NOMO-1 treated with DMSO at 0.1 percent for 48 hours (cell line): ENCODE results near the gene ZDHHC3.

ENCODE experiments used
- DNase-seq: peaks from one replicate; lab custom pipeline; 2025; ENCODE audit not compliant: unreplicated experiment; lab: John Stamatoyannopoulos, UW

ZDHHC3 gene

GRCh38 chr3:44930911-44931310, 45.1 kb downstream of the ZDHHC3 start:
- no peak for DNase-seq

- no peak for DNase-seq
Measured at GRCh38 chr3:44929782-44930181, 46.2 kb downstream of the ZDHHC3 start.

GRCh38 chr3:44927371-44927770, 48.6 kb downstream of the ZDHHC3 start:
- no peak for DNase-seq

- DNase-seq: no peak
Measured at GRCh38 chr3:44926921-44927320, 49.1 kb downstream of the ZDHHC3 start.

- no peak for DNase-seq
Measured at GRCh38 chr3:44926172-44926571, 49.8 kb downstream of the ZDHHC3 start.

- no peak for DNase-seq
Measured at GRCh38 chr3:44924457-44925084, 51.4 kb downstream of the ZDHHC3 start.

GRCh38 chr3:44923632-44924456, 52.1 kb downstream of the ZDHHC3 start:
- DNase-seq: peak; percentile 30

- DNase-seq: no peak
Measured at GRCh38 chr3:44920081-44920480, 55.9 kb downstream of the ZDHHC3 start.

GRCh38 chr3:44918581-44918980, 57.4 kb downstream of the ZDHHC3 start:
- no peak for DNase-seq

- no peak for DNase-seq
Measured at GRCh38 chr3:44918087-44918486, 57.9 kb downstream of the ZDHHC3 start.

GRCh38 chr3:44915702-44916438, 60.1 kb downstream of the ZDHHC3 start:
- DNase-seq: no peak

- no peak for DNase-seq
Measured at GRCh38 chr3:44914936-44915335, 61.0 kb downstream of the ZDHHC3 start.

GRCh38 chr3:44913868-44914468, 62.0 kb downstream of the ZDHHC3 start:
- peak; percentile 33 for DNase-seq

- DNase-seq: no peak
Measured at GRCh38 chr3:44910693-44911092, 65.3 kb downstream of the ZDHHC3 start.

- DNase-seq: no peak
Measured at GRCh38 chr3:44909063-44909462, 66.9 kb downstream of the ZDHHC3 start.

GRCh38 chr3:44907612-44908011, 68.4 kb downstream of the ZDHHC3 start:
- no peak for DNase-seq

GRCh38 chr3:44906997-44907396, 69.0 kb downstream of the ZDHHC3 start:
- no peak for DNase-seq

GRCh38 chr3:44905446-44906157, 70.4 kb downstream of the ZDHHC3 start:
- no peak for DNase-seq

GRCh38 chr3:44903751-44904150, 72.2 kb downstream of the ZDHHC3 start:
- DNase-seq: no peak

GRCh38 chr3:44903314-44903713, 72.7 kb downstream of the ZDHHC3 start:
- DNase-seq: no peak

- DNase-seq: no peak
Measured at GRCh38 chr3:44902628-44903027, 73.3 kb downstream of the ZDHHC3 start.
